GM19193 (cell line): ENCODE measurements around the gene MOGAT1.

Experiments
- POLR2A ChIP-seq: IDR thresholded peaks from 4 replicates; pipeline ENCODE4 v1.6.1; 2011; ENCODE audit not compliant: insufficient read depth, insufficient read length; ENCODE audit errors: extremely low read depth

MOGAT1 gene

GRCh38 chr2:222743251-222743812, 71.9 kb downstream of the MOGAT1 start:
- no peak for TF ChIP-seq POLR2A

- no peak for TF ChIP-seq POLR2A
These were observed 74.5 kb downstream of the MOGAT1 start for GRCh38 chr2:222745836-222746559.

GRCh38 chr2:222747526-222748160, 76.2 kb downstream of the MOGAT1 start:
- TF ChIP-seq POLR2A, result no peak

- no peak for TF ChIP-seq POLR2A
These were observed 79.1 kb downstream of the MOGAT1 start for GRCh38 chr2:222750533-222750932.

GRCh38 chr2:222751238-222751637, 79.8 kb downstream of the MOGAT1 start:
- no peak for TF ChIP-seq POLR2A

GRCh38 chr2:222751821-222752719, 80.6 kb downstream of the MOGAT1 start:
- no peak for TF ChIP-seq POLR2A

- TF ChIP-seq POLR2A, result no peak
These were observed 81.3 kb downstream of the MOGAT1 start for GRCh38 chr2:222752746-222753145.

- TF ChIP-seq POLR2A, result no peak
These were observed 81.9 kb downstream of the MOGAT1 start for GRCh38 chr2:222753251-222753824.

GRCh38 chr2:222754324-222754930, 83.0 kb downstream of the MOGAT1 start:
- TF ChIP-seq POLR2A, result no peak

- no peak for TF ChIP-seq POLR2A
These were observed 84.9 kb downstream of the MOGAT1 start for GRCh38 chr2:222756362-222756831.

GRCh38 chr2:222756951-222757650, 85.6 kb downstream of the MOGAT1 start:
- no peak for TF ChIP-seq POLR2A
